Retinal pigment epithelial cell (primary cell): ENCODE measurements around the gene LBHD1.

Experiments used
- DNase-seq: peaks from one replicate; pipeline ENCODE4 v3.0.0-alpha.2; 2010; ENCODE audit warnings: low read depth
- H3K4me3 ChIP-seq: 2 replicates; pipeline ENCODE4 v1.5.1; 2011; ENCODE audit warnings: mild to moderate bottlenecking, low read length, control low read depth, moderate library complexity
- CTCF ChIP-seq: conservative IDR thresholded peaks from 2 replicates; pipeline ENCODE4 v1.5.1; 2011; ENCODE audit warnings: low read depth, low read length, control low read depth, inconsistent platforms

Gene LBHD1

GRCh38 chr11:62667460-62667859 is 4.6 kb downstream of the LBHD1 start:
- H3K4me3 ChIP-seq, result peak overlapping the region; percentile 0
- no peak for TF ChIP-seq CTCF
- no peak for DNase-seq

- no peak for TF ChIP-seq CTCF
- DNase-seq, result no peak
- H3K4me3 ChIP-seq, result peak overlapping the region; percentile 88
Observed at GRCh38 chr11:62666259-62666926, 5.7 kb downstream of the LBHD1 start.

- DNase-seq, result no peak
- no peak for TF ChIP-seq CTCF
- H3K4me3 ChIP-seq, result peak overlapping the region; percentile 88
Observed at GRCh38 chr11:62665599-62666258, 6.3 kb downstream of the LBHD1 start.

- DNase-seq, result no peak
- H3K4me3 ChIP-seq, result peak within 1 kb of the TSS; percentile 88
- no peak for TF ChIP-seq CTCF
Observed at GRCh38 chr11:62665075-62665598, 6.9 kb downstream of the LBHD1 start, which contains the start of the genes C11orf98 and CSKMT. Gene C11orf98, minus strand, starts transcription at chr11:62665210. Its CDS starts 41 bp downstream, at chr11:62665169. Gene CSKMT, plus strand, starts transcription at chr11:62665312. Its CDS starts 568 bp downstream, at chr11:62665880.

- no peak for DNase-seq
- TF ChIP-seq CTCF, result no peak
- H3K4me3 ChIP-seq, result peak overlapping the region; percentile 88
Observed at GRCh38 chr11:62664405-62665074, 7.5 kb downstream of the LBHD1 start.

- H3K4me3 ChIP-seq, result no peak overlapping the region
- no peak for TF ChIP-seq CTCF
- no peak for DNase-seq
Observed at GRCh38 chr11:62656796-62657429, 15.2 kb downstream of the LBHD1 start.
